HAP-1 (cell line): ENCODE measurements around the gene PTGER4.
A peak's percentile ranks its signal among the peaks of the same experiment; 100 is the strongest.

ENCODE experiments used
- DNase-seq, 2 experiments: peaks; one replicate each; pipeline ENCODE4 v3.0.0-alpha.2; 2016 to 2020; ENCODE audit warnings: low spot score in 2 of 2
- H3K27me3 ChIP-seq: fragments of 250-450 bp; sonication (Bioruptor Pico); 2 replicates; pipeline ENCODE4 v1.5.1; 2020; ENCODE audit warnings: low read depth, mild to moderate bottlenecking, moderate library complexity
- H3K36me3 ChIP-seq: fragments of 250-450 bp; sonication (Bioruptor Pico); replicated peaks from 2 replicates; pipeline ENCODE4 v1.5.1; 2020; ENCODE audit warnings: mild to moderate bottlenecking
- H3K4me1 ChIP-seq: fragments of 250-450 bp; sonication (Bioruptor Pico); 2 replicates; pipeline ENCODE4 v1.5.1; 2020; ENCODE audit warnings: mild to moderate bottlenecking
- H3K4me3 ChIP-seq: fragments of 250-450 bp; sonication (Bioruptor Pico); 2 replicates; pipeline ENCODE4 v1.5.1; 2020; ENCODE audit warnings: mild to moderate bottlenecking, moderate library complexity
- H3K9me3 ChIP-seq: fragments of 250-450 bp; sonication (Bioruptor Pico); 2 replicates; pipeline ENCODE4 v1.5.1; 2020; ENCODE audit warnings: mild to moderate bottlenecking, moderate library complexity
- in situ Hi-C: fragments of 300-500 bp; cut with MboI; formaldehyde crosslinking; loops from 3 replicates; pipeline ENCODE4 v1.14.3; 2020; ENCODE audit warnings: low sequenced_read_pairs, inconsistent platforms, mixed read lengths

The PTGER4 gene

DNA sequence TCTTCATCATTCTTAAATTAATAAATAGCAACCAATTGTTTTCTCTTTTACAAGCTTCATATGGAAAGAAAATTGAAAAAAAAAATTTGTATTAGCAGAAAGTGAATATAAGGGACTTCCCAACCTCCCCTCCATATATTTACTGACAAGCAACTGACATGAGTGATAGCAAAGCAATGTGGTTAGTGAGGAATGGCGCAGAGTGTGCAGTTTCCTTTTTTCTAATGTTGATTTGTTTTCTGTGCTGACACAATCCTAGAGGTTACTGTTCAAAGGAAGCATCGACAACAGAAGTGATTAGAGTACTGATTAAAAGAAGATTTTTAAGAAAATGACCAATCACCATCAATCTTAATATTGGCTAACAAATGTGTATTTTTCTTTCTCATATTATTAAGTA is 1.7 kb upstream of the PTGER4 start:
- in situ Hi-C loops, result loop anchor here (25.0 kb wide), 3 partner anchors 741 to 1091 kb away; no protein-coding TSS in a partner anchor
- Histone ChIP-seq H3K4me3 (no peak overlapping the region), H3K36me3 (no peaks in the 10 kb centered on the region), H3K27me3 (no peaks in the 10 kb centered on the region), H3K9me3 (no peaks in the 10 kb centered on the region), H3K4me1 (peaks cover 4% of the 10 kb centered on the region; the same call in 1 of the 2 replicates)
- no peak for DNase-seq

DNA sequence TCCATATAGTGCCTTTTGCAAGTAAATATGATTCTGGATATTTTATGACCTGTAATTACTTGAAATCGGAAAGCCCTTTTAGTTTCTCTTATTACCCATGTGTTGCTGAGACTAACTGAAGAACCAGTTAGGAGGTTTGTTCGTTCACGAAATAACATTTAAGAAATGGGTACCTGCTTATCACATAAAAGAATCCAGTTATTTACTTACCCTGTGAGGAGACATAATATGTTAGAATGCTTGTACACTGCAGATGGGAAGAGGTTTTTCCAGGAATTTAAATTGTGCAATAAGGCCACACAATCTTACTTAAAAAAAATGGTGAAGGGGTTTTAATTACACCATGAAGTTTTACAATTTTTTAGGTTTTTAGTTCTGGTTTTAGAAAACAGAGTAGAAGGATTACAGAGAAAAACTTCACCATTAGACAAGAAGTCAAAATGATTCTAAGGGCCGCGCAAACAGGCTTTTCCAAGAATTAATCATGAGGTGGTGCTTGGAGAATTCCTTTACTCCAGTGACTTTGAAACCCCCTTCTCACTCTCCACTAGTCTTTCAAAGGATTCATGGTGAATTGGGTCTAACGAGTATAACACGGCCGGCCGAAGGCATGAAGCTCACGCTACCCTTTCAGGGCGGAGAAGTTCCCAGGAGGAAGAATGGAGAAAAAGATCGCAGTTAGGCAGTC is 1.1 kb upstream of the PTGER4 start:
- DNase-seq, result peak in 1 of 2 experiments; percentile 60
- Histone ChIP-seq H3K36me3 (no peaks in the 10 kb centered on the region), H3K4me1 (peaks cover 4% of the 10 kb centered on the region; the same call in 1 of the 2 replicates), H3K4me3 (peak overlapping the region; percentile 64), H3K27me3 (no peaks in the 10 kb centered on the region), H3K9me3 (no peaks in the 10 kb centered on the region)
- in situ Hi-C loops, result loop anchor here (25.0 kb wide), 3 partner anchors 741 to 1091 kb away; no protein-coding TSS in a partner anchor

DNA sequence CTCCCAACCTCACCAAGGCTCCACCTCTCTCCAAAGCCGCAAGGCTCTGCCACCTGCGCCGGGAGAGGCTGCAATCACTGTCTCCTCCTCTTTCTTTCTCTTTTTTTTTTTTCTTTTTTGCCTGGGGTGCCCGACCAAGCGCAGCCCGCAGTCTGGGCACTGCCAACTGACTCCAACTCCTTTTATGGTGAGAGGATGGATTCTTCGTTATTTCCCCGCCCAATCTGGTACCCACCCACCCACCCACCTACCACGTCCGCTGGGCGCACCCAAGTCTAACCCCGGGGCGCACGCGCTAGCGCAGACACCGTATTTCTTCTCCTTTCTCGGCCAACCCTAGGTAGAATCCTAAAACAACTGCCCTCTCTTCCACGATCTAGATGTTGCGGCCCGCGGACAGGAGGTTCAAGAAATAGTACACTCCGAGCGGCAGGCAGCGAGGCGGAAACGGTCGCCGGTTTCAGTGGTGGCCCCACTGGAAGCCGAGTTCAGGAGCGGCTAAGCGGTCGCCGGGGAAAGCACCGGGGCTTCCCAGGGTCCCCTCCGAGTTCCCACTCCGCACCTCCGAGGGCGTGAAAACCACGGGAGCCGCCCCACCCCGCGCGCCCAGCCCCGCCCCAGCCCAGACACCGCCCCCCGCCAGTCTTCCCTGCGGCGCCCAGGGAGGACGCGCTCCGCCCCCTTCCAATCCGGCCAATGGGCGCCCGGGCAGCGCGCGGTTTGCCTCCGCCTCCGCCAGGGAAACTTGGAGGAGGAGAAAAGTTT is 385 bp upstream of the PTGER4 start:
- Histone ChIP-seq H3K36me3 (no peaks in the 10 kb centered on the region), H3K4me1 (peaks cover 4% of the 10 kb centered on the region; the same call in 1 of the 2 replicates), H3K27me3 (no peaks in the 10 kb centered on the region), H3K9me3 (no peaks in the 10 kb centered on the region), H3K4me3 (peak overlapping the region; percentile 64)
- in situ Hi-C loops, result loop anchor here (25.0 kb wide), 3 partner anchors 742 to 1092 kb away; no protein-coding TSS in a partner anchor
- peak; percentile 80 to 93 for DNase-seq

DNA sequence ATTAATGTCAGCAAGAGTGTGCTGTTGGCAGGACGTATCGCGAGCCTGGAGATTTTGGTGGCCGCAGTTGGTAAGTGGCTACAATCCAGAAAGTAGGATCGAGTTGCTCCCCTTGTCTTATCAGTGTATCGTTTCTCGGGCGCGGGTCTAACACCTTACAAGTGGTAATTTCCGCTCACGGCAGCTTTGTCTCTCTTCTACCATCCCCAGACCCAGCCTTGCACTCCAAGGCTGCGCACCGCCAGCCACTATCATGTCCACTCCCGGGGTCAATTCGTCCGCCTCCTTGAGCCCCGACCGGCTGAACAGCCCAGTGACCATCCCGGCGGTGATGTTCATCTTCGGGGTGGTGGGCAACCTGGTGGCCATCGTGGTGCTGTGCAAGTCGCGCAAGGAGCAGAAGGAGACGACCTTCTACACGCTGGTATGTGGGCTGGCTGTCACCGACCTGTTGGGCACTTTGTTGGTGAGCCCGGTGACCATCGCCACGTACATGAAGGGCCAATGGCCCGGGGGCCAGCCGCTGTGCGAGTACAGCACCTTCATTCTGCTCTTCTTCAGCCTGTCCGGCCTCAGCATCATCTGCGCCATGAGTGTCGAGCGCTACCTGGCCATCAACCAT is 1.1 kb downstream of the PTGER4 start:
- peak overlapping the region; percentile 64 for H3K4me3 ChIP-seq
- no peak for DNase-seq
- no peaks in the 10 kb centered on the region for H3K36me3 ChIP-seq
- in situ Hi-C loops, result loop anchor here (25.0 kb wide), 3 partner anchors 744 to 1094 kb away; no protein-coding TSS in a partner anchor
- H3K4me1 ChIP-seq, result peaks cover 4% of the 10 kb centered on the region; the same call in 1 of the 2 replicates
- H3K27me3 ChIP-seq, result no peaks in the 10 kb centered on the region
- H3K9me3 ChIP-seq, result no peaks in the 10 kb centered on the region

DNA sequence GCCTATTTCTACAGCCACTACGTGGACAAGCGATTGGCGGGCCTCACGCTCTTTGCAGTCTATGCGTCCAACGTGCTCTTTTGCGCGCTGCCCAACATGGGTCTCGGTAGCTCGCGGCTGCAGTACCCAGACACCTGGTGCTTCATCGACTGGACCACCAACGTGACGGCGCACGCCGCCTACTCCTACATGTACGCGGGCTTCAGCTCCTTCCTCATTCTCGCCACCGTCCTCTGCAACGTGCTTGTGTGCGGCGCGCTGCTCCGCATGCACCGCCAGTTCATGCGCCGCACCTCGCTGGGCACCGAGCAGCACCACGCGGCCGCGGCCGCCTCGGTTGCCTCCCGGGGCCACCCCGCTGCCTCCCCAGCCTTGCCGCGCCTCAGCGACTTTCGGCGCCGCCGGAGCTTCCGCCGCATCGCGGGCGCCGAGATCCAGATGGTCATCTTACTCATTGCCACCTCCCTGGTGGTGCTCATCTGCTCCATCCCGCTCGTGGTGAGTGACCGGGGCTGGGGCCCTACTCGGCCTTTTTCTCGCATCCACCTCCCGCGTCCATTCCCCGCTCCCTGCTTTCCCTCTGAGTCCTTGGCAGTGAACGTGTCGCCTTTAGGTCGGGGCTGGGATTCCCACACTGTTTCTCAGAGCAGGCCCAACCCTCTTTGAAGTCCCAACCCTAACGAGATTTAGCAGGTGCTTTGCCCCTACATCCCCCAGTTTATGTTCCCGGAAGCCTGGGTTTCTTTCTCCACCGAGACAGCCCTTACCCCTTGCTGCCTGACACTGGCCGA is 1.8 kb downstream of the PTGER4 start:
- no peak for DNase-seq
- H3K36me3 ChIP-seq, result no peaks in the 10 kb centered on the region
- H3K4me3 ChIP-seq, result no peak overlapping the region
- H3K4me1 ChIP-seq, result peaks cover 4% of the 10 kb centered on the region; the same call in 1 of the 2 replicates
- in situ Hi-C loops, result loop anchor here (25.0 kb wide), 3 partner anchors 744 to 1094 kb away; no protein-coding TSS in a partner anchor
- H3K27me3 ChIP-seq, result no peaks in the 10 kb centered on the region
- H3K9me3 ChIP-seq, result no peaks in the 10 kb centered on the region

DNA sequence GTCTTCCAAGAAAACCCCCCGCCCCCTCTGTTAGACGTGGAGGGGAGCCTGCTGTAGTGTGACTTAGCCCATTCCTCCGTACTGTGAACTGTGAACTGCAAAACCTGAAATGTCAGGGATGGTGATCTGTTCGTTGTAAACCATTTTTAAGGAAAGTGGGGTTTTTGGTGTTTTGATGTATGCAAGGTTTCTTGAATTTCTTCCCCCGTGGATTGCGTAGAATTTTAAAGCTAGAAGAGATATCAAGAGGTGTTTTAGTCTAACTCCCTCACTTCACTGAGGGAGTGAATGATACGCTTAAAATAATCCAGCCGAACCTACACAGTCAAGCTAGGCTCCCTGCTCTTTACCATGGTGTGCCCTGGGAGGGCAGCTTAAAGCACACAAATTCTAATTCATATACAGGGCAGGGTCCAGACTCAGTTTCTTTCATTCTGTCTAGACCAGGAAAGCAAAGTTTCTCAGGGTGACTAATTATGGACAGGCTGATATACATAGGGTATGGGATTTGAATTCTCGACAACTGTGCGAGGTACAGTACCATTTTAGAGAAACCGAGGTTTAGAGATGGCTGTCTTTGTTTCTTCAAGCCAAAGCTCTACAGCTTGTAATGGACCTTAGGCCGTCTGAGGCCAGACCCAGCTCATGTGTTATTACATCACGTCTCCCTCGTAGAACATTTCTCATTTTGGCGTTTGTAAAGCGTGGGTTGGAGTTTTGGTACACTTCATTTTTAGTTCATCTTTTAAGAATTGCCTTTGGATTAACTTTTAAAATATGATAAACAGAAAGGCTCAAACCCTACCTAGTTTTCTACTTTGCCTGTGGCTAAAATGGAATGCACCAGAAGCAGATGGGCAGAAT is 2.7 kb downstream of the PTGER4 start:
- H3K4me1 ChIP-seq, result peaks cover 4% of the 10 kb centered on the region; the same call in 1 of the 2 replicates
- DNase-seq, result no peak
- H3K9me3 ChIP-seq, result no peaks in the 10 kb centered on the region
- no peaks in the 10 kb centered on the region for H3K36me3 ChIP-seq
- no peaks in the 10 kb centered on the region for H3K27me3 ChIP-seq
- no peak overlapping the region for H3K4me3 ChIP-seq
- in situ Hi-C loops, result loop anchor here (25.0 kb wide), 3 partner anchors 745 to 1095 kb away; no protein-coding TSS in a partner anchor

DNA sequence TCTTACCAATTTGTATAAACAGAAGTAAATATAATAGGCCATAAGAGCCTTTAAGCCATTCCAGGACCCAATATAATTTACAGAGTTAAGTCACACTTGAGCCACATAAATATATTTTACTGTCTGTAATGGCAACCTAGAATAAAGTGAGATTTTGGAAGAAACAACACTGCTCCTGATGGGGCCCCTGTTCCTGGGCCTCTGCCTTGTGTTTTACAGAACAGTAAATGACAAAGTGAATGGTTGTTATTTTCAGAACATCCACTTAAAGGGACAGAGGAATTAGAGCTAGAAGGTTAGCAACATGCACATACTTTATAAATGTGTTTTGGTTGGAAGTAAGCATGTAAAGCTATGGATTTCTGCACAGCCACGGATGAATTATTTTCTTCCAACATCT is 3.6 kb downstream of the PTGER4 start:
- no peaks in the 10 kb centered on the region for H3K36me3 ChIP-seq
- H3K27me3 ChIP-seq, result no peaks in the 10 kb centered on the region
- in situ Hi-C loops, result loop anchor here (25.0 kb wide), 3 partner anchors 746 to 1096 kb away; no protein-coding TSS in a partner anchor
- DNase-seq, result no peak
- peaks cover 8% of the 10 kb centered on the region; the same call in 1 of the 2 replicates for H3K4me1 ChIP-seq
- no peaks in the 10 kb centered on the region for H3K9me3 ChIP-seq
- H3K4me3 ChIP-seq, result no peak overlapping the region

DNA sequence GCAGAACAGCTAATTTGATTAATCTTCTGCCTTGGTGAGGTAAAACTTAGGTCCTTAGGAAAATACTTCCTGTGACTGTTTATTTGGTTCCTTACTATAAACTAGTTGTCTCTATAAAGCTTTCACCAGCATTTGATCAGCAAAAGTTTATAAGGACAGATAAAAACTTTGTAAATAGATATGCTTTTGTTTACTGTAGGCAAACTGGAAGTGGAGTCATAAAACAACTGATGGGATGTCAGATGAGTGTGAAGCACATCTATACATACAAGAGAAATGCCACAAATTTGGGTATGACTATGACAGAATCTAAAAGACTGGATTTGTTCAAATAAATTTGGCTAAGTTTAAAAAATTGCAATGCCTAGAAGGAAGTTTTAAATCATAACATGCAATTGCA is 5.5 kb downstream of the PTGER4 start:
- no peak overlapping the region for H3K4me3 ChIP-seq
- in situ Hi-C loops, result loop anchor here (25.0 kb wide), 3 partner anchors 748 to 1098 kb away; no protein-coding TSS in a partner anchor

DNA sequence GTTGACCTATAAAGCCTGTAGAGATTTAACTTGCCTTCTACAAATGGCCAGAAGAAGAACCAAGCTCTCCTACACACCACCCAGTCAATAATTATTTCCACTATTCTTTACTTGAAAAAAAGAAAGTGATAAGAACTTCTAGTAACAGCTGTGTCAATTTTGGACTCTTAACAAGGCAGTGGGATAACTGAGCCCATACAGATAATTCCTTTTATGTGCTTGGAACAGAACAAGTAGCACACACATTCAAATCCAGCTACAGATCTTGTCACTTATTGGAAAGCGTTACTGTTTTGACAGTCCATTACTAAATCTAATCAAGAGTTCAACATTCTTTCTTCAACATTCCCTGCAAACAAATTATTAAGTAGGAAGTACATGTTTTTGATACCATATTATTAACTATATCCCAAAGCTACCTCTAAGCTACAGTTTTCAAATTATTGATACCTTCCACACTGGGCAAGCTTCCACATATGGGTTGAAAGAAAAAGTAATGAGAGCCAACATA is 6.3 kb downstream of the PTGER4 start:
- Histone ChIP-seq H3K27me3 (no peaks in the 10 kb centered on the region), H3K4me3 (no peak overlapping the region), H3K9me3 (no peaks in the 10 kb centered on the region), H3K36me3 (no peaks in the 10 kb centered on the region), H3K4me1 (peaks cover 4% of the 10 kb centered on the region; the same call in 1 of the 2 replicates)
- in situ Hi-C loops, result loop anchor here (25.0 kb wide), 3 partner anchors 749 to 1099 kb away; no protein-coding TSS in a partner anchor
- no peak for DNase-seq

More for the DNA sequence above, 5.5 kb downstream of the PTGER4 start:
- Histone ChIP-seq H3K4me1 (peaks cover 4% of the 10 kb centered on the region; the same call in 1 of the 2 replicates), H3K36me3 (no peaks in the 10 kb centered on the region), H3K9me3 (no peaks in the 10 kb centered on the region), H3K27me3 (no peaks in the 10 kb centered on the region)
- DNase-seq, result no peak

DNA sequence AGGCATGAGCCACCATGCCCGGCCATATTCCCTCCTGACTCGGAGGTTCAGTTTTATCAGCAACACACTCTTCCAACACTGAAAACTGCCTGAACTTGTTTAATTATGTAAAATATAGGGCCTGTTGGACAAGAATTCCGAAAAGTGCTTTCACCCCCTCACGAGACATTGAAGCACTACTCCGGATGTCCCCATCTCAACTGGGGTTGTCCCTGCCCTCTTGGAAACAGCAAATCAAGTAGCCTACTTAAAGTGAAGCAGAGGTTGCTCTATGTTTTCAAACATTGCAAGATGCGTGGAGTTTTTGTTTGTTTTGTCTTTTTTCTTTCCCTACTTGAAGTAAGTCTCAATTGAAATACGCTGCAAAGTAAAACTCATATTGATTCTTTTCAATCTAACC is 7.6 kb downstream of the PTGER4 start:
- in situ Hi-C loops, result loop anchor here (25.0 kb wide), 3 partner anchors 750 to 1100 kb away; no protein-coding TSS in a partner anchor
- peaks cover 4% of the 10 kb centered on the region; the same call in 1 of the 2 replicates for H3K4me1 ChIP-seq

DNA sequence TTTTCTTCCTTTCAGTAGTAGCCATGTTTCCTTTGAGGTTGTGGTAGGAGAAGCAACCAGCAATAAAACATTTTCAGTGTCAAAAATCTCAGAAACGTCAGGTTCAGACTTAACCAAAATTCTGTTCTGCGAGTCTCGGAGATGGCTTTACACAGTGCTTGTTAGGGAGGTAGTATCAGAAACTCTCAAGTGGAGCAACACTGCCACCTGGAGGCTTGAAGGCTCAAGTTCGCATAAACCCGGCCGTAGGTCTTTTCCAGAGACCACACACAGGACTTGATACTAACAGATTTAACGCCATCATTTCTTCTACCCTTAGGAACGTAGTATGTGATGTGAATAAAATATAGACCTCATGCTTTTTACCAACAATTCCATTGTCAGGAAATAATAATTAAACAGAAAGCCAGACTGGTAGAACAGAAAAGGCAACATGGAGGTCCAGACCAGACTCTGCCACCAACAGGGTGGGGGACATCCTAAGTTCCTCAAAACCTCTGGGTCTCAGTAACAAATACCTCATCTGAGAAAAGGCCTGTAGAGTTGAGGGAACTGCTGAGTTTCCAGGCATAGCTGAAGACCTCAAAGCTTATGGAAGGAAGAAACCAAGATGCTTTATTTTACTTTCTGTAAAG is 8.5 kb downstream of the PTGER4 start:
- peak; percentile 78 to 85 for DNase-seq
- Histone ChIP-seq H3K4me3 (no peak overlapping the region), H3K9me3 (no peaks in the 10 kb centered on the region), H3K4me1 (peaks cover 4% of the 10 kb centered on the region; the same call in 1 of the 2 replicates), H3K27me3 (no peaks in the 10 kb centered on the region), H3K36me3 (no peaks in the 10 kb centered on the region)
- in situ Hi-C loops, result loop anchor here (25.0 kb wide), 3 partner anchors 751 to 1101 kb away; no protein-coding TSS in a partner anchor

More for the DNA sequence above, 7.6 kb downstream of the PTGER4 start:
- no peak overlapping the region for H3K4me3 ChIP-seq
- H3K9me3 ChIP-seq, result no peaks in the 10 kb centered on the region
- H3K27me3 ChIP-seq, result no peaks in the 10 kb centered on the region
- no peak for DNase-seq
- no peaks in the 10 kb centered on the region for H3K36me3 ChIP-seq
